ENCODE results near the gene ZBTB47.

DNA sequence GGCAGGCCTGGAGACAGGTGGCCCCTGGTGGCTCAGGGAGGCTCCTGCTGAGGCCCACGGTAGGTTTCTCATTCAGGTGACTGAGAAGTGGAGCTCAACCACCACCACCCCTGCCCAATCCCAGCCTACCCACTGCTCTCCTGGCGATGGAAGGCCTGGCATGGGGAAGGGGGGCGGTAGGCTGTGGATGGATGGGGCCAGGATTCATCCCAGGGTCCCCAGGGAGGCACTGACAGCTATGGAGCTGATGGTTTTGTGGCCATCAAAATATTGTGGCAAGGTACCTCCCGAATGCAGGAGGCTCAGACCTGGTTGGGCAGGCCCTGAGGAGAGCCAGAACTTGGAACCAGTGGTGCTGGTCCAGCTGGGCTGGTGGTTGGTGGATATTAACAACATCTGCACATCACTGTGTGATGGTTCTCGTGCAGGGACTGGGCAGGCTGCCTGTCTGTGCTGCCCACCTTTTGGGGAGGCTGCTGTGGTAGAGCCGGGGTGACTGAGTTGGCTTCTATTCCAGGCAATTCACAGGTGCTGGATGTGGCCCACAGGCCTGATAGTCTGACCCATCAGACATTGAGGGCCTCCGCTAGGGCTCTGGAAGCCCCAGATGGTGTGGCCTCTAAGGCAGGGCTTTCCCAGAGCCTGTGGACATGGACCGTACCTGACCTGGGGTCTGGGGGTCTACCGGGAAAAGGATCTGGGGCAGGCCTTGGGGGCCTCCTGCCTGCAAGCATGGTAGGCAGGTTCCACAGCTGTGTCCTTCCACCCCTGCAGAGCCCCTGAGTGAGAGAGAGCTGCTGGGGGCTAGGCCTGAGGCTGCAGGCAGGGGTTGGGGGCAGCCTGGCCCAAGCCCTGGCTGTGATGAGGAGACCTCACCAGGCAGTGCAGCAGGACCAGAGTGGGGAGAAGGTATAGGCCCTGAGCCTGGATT is 3.4 kb downstream of the ZBTB47 start:
- no peak for TF ChIP-seq EZH2phosphoT487 (IDR thresholded peaks at IDR 0.05; ENCODE audit: insufficient read depth, low read depth)
- TF ChIP-seq EZH2 (IDR thresholded peaks at IDR 0.05; ENCODE audit: insufficient read depth, poor library complexity, severe bottlenecking), result no peak

All from GM23248 (cell line).